Common myeloid progenitor, CD34-positive (primary cell): Measurements from ENCODE around the gene SHISAL2A.

Source experiments
- CTCF ChIA-PET: fragments of 350-600 bp; sonication (Branson Sonifier 250); formaldehyde crosslinking; loops from one replicate; lab custom pipeline; 2021; ENCODE audit warnings: antibody characterized with exemption; lab: Charles Lee
- POLR2A ChIA-PET: fragments of 350-600 bp; sonication (Branson Sonifier 250); formaldehyde crosslinking; loops from one replicate; lab custom pipeline; 2021; ENCODE audit warnings: antibody characterized with exemption; lab: Charles Lee
- DNase-seq, 3 donors: peaks; one replicate each; pipeline versions ENCODE4 v3.0.0 to v3.0.0-alpha.2; 2013
- H3K27ac ChIP-seq, 2 experiments: 1 replicate in 1 of 2; 2 replicates in 1 of 2; pipeline ENCODE4 v1.7.0; 2013; ENCODE audit warnings: inconsistent platforms in 2 of 2, low read length in 2 of 2, mild to moderate bottlenecking in 2 of 2, low read depth in 1 of 2, moderate library complexity in 1 of 2; ENCODE audit not compliant: severe bottlenecking in 2 of 2, insufficient read depth in 1 of 2, poor library complexity in 1 of 2
- H3K27me3 ChIP-seq, 5 experiments: replicated peaks in 2 of 5; 1 replicate in 3 of 5; 2 replicates in 2 of 5; pipeline versions ENCODE4 v1.6.1 to v1.7.0; 2013; ENCODE audit warnings: low read length in 4 of 5, mild to moderate bottlenecking in 2 of 5, moderate library complexity in 2 of 5, inconsistent platforms in 1 of 5; ENCODE audit not compliant: insufficient read depth in 5 of 5, control insufficient read depth in 4 of 5
- H3K36me3 ChIP-seq, 4 experiments: 1 replicate in 2 of 4; 2 replicates in 2 of 4; pipeline versions ENCODE4 v1.6.1 to v1.7.0; 2013; ENCODE audit warnings: low read length in 3 of 4, control low read depth in 1 of 4, mild to moderate bottlenecking in 1 of 4; ENCODE audit not compliant: control insufficient read depth in 4 of 4, insufficient read depth in 4 of 4
- H3K4me1 ChIP-seq, 4 experiments: 1 replicate in 3 of 4; 2 replicates in 1 of 4; pipeline versions ENCODE4 v1.6.1 to v1.7.1; 2013; ENCODE audit warnings: low read length in 3 of 4, mild to moderate bottlenecking in 3 of 4, control low read depth in 1 of 4, inconsistent platforms in 1 of 4, moderate library complexity in 1 of 4; ENCODE audit not compliant: control insufficient read depth in 4 of 4, insufficient read depth in 4 of 4; ENCODE audit errors: control extremely low read depth in 1 of 4
- H3K4me3 ChIP-seq, 7 experiments: 1 replicate in 4 of 7; 2 replicates in 3 of 7; pipeline versions ENCODE4 v1.5.1 to v1.7.0; 2013; ENCODE audit warnings: mild to moderate bottlenecking in 7 of 7, low read length in 6 of 7, moderate library complexity in 6 of 7, inconsistent platforms in 2 of 7, low read depth in 2 of 7, control low read depth in 1 of 7; ENCODE audit not compliant: insufficient read depth in 4 of 7, control insufficient read depth in 1 of 7; ENCODE audit errors: extremely low read depth in 1 of 7
- H3K9me3 ChIP-seq, 5 experiments: 1 replicate in 4 of 5; 2 replicates in 1 of 5; pipeline versions ENCODE4 v1.6.1 to v1.7.1; 2013; ENCODE audit warnings: low read length in 4 of 5, mild to moderate bottlenecking in 2 of 5, inconsistent platforms in 1 of 5, low read depth in 1 of 5, moderate library complexity in 1 of 5; ENCODE audit not compliant: control insufficient read depth in 4 of 5, insufficient read depth in 2 of 5; ENCODE audit errors: control extremely low read depth in 1 of 5
- WGBS: methylation state at CpG from one replicate; pipeline ENCODE4 v1.1.5; 2013; ENCODE audit not compliant: insufficient coverage; 5-methylcytosine and 5-hydroxymethylcytosine counted together

Gene SHISAL2A

GRCh38 chr1:52657702-52658101 lies 24.7 kb downstream of the SHISAL2A start:
- ChIA-PET CTCF (interaction anchor here (0.6 kb wide), 1 partner anchor 20 kb away, joined by 3 read pairs; no protein-coding TSS in a partner anchor), POLR2A (no interaction called here)
- H3K36me3 ChIP-seq, result no peaks in the 10 kb centered on the region
- H3K4me1 ChIP-seq, result no peaks in the 10 kb centered on the region
- DNase-seq, result no peak
- no peaks in the 10 kb centered on the region for H3K27me3 ChIP-seq
- WGBS, result 100% methylated on average over 2 of the region's 3 CpGs
- H3K4me3 ChIP-seq, result no peak overlapping the region
- no peaks in the 10 kb centered on the region for H3K9me3 ChIP-seq
- no peak overlapping the region for H3K27ac ChIP-seq

DNA sequence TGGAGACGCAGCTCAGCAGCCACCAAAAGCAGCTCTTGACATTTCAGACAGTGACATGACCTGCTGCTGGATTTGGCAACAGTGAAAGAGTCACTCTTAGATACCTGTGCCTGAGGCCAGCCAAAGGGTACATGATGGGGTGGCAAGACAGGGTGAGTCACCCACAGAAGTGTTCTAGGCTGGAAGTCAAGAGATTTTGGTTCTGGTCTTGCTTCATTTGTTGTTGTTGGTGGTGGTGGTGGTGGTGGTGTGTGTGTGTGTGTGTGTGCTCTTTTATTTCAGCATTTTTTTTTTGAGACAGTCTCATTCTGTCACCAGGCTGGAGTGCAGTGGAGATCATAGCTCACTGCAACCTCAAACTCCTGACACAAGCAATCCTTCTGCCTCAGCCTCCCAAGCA lies 25.8 kb downstream of the SHISAL2A start:
- Histone ChIP-seq H3K4me1 (no peaks in the 10 kb centered on the region), H3K36me3 (no peaks in the 10 kb centered on the region), H3K27ac (no peak overlapping the region), H3K27me3 (no peaks in the 10 kb centered on the region), H3K4me3 (no peak overlapping the region), H3K9me3 (no peaks in the 10 kb centered on the region)
- ChIA-PET POLR2A (no interaction called here), CTCF (interaction anchor here (1.1 kb wide), 1 partner anchor 11 kb away, joined by 3 read pairs; no protein-coding TSS in a partner anchor)
- DNase-seq, result peak in 1 of 3 donors; percentile 7
- 100% methylated on average over 1 of the region's 1 CpG for WGBS

DNA sequence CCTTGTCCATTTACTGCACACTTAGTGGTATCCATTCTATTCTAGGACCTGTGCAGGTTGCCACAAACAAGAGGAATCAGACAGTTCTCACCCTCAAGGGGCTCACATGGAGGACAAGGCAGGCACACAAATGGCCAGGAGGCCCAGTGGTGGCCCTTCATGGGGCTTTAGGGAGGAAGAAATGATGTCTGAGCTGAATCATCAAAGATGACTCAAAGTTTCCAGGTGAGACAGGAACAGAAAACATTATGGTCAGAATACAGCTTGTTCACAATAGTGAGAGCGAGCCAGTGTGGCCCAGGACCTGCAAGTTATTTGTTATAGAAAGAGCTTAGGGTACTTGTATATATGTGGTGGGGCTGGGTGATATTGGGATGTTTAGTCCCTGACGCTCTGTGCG lies 26.4 kb downstream of the SHISAL2A start:
- Histone ChIP-seq H3K36me3 (no peaks in the 10 kb centered on the region), H3K27ac (no peak overlapping the region), H3K9me3 (no peaks in the 10 kb centered on the region), H3K4me1 (no peaks in the 10 kb centered on the region), H3K4me3 (no peak overlapping the region), H3K27me3 (no peaks in the 10 kb centered on the region)
- no CpG with 5 or more reads among the region's 3 CpGs for WGBS
- DNase-seq, result no peak
- ChIA-PET CTCF (interaction anchor here (1.1 kb wide), 1 partner anchor 11 kb away, joined by 3 read pairs; no protein-coding TSS in a partner anchor), POLR2A (no interaction called here)

DNA sequence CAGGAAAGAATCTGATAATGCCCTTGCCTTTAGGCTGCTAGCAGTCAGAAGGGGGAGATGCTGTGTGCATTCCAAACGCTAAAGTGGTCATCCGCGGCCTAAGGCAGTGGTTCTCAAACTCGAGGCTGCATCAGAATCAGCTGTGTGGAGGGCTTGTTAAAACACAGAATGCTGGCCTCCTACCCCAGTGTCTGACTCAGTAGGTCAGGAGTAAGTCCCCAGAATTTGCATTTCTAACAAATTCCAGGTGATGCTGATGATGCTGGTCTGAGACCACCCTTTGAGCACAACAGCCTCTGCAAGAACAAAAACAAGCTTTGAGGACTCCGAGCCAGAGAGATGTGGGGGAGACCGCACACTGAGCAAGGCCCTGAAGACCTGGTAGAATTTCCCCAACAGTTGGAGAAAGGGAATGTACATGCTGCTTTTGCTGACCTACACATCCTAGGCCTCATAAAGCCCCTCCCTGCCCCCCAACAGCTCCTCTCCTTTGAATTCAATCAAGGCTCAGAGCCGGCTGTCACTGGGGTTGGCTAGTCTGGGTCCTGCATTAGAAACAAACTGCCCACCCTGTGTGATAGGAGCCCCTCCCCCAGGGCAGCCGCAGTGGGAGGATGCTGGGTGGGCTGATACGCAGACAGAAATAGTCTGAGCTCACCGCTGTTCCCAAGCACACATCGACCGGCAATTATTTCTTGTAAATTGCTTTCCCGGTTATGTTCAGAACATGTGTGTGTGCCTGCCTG lies 27.1 kb downstream of the SHISAL2A start:
- H3K27ac ChIP-seq, result no peak overlapping the region
- WGBS, result 88% methylated on average over 13 of the region's 13 CpGs
- POLR2A ChIA-PET, result no interaction called here
- H3K4me1 ChIP-seq, result no peaks in the 10 kb centered on the region
- H3K27me3 ChIP-seq, result no peaks in the 10 kb centered on the region
- no peak for DNase-seq
- H3K36me3 ChIP-seq, result no peaks in the 10 kb centered on the region
- CTCF ChIA-PET, result no interaction called here
- no peaks in the 10 kb centered on the region for H3K9me3 ChIP-seq
- no peak overlapping the region for H3K4me3 ChIP-seq

- DNase-seq, result no peak
- Histone ChIP-seq H3K27me3 (no peaks in the 10 kb centered on the region), H3K27ac (no peak overlapping the region), H3K9me3 (no peaks in the 10 kb centered on the region), H3K36me3 (no peaks in the 10 kb centered on the region), H3K4me1 (no peaks in the 10 kb centered on the region), H3K4me3 (no peak overlapping the region)
- WGBS, result 85% methylated on average over 3 of the region's 3 CpGs
- ChIA-PET POLR2A (no interaction called here), CTCF (no interaction called here)
Measured at GRCh38 chr1:52660807-52661206, 27.8 kb downstream of the SHISAL2A start.

- Histone ChIP-seq H3K36me3 (no peaks in the 10 kb centered on the region), H3K27ac (no peak overlapping the region), H3K4me1 (no peaks in the 10 kb centered on the region), H3K27me3 (no peaks in the 10 kb centered on the region), H3K9me3 (no peaks in the 10 kb centered on the region), H3K4me3 (no peak overlapping the region)
- CTCF ChIA-PET, result no interaction called here
- DNase-seq, result no peak
- POLR2A ChIA-PET, result no interaction called here
- WGBS, result 77% methylated on average over 11 of the region's 13 CpGs
Measured at GRCh38 chr1:52662645-52663313, 29.8 kb downstream of the SHISAL2A start.

DNA sequence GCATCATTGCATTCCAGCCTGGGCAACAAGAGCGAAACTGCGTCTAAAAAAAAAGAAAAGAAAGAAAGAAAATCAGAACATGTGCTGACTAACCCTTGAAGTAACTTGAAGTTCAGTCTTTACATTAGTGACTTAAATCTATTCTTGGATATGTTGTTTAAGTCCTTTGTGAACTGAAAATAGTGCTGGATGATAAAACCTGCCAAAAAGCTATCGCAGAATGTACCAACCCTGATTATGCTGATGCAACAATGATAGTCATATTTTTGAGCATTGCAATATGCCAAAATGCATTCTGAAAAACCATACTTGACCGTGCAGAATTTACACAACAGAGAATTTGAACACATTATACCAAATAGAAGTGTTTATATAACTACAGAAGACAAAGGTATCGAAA lies 30.7 kb downstream of the SHISAL2A start:
- Histone ChIP-seq H3K4me3 (no peak overlapping the region), H3K9me3 (no peaks in the 10 kb centered on the region), H3K4me1 (no peaks in the 10 kb centered on the region), H3K27ac (no peak overlapping the region), H3K27me3 (no peaks in the 10 kb centered on the region), H3K36me3 (no peaks in the 10 kb centered on the region)
- WGBS, result 100% methylated on average over 1 of the region's 5 CpGs
- CTCF ChIA-PET, result no interaction called here
- DNase-seq, result no peak
- POLR2A ChIA-PET, result interaction anchor here (0.6 kb wide), 1 partner anchor 900 kb away, joined by 3 read pairs; no protein-coding TSS in a partner anchor
